Panc1 (cell line): Measurements from ENCODE around the gene ACP7. TPM values are rescaled to one million over a fixed set of nuclear protein-coding genes. Genes with fewer than 3 reads are reported as not detected.

Source experiments
- ATAC-seq: fragments of 200-7000 bp; cut with Tn5 transposase; 2 replicates; pipeline ENCODE4 v1.9.1; 2020; ENCODE audit warnings: mild to moderate bottlenecking, moderate library complexity
- BruUV-seq: library from RNA; stranded (reverse); fragments of 400-500 nt; replicated peaks from 2 replicates; lab custom pipeline; 2021; lab: Mats Ljungman, UMichigan
- CTCF ChIA-PET: fragments of 300-600 bp; sonication (Branson Sonifier 250); formaldehyde crosslinking; loops from one replicate; lab custom pipeline; 2022; ENCODE audit warnings: antibody characterized with exemption; lab: Charles Lee
- POLR2A ChIA-PET: fragments of 300-600 bp; sonication (Branson Sonifier 250); formaldehyde crosslinking; loops from one replicate; lab custom pipeline; 2022; ENCODE audit warnings: antibody characterized with exemption; lab: Charles Lee
- DNase-seq: peaks from one replicate; pipeline ENCODE4 v3.0.0-alpha.2; 2010; ENCODE audit warnings: low read depth, low spot score
- H3K27ac ChIP-seq: 2 replicates; pipeline ENCODE4 v1.5.1; 2011; ENCODE audit warnings: mild to moderate bottlenecking, low read length, inconsistent platforms
- H3K27me3 ChIP-seq: fragments of 200-500 bp; sonication (Bioruptor generic); 2 replicates; pipeline ENCODE4 v1.6.0; 2014; ENCODE audit warnings: low read length, inconsistent platforms; ENCODE audit not compliant: control insufficient read depth, insufficient read depth
- H3K36me3 ChIP-seq: fragments of 200-500 bp; sonication (Bioruptor generic); 2 replicates; pipeline ENCODE4 v1.5.1; 2014; ENCODE audit warnings: inconsistent platforms, mild to moderate bottlenecking, low read length, moderate library complexity; ENCODE audit not compliant: control insufficient read depth, insufficient read depth
- H3K4me1 ChIP-seq: 2 replicates; pipeline ENCODE4 v1.5.1; 2011; ENCODE audit warnings: inconsistent platforms, mild to moderate bottlenecking, low read length, moderate library complexity; ENCODE audit not compliant: control insufficient read depth, insufficient read depth
- H3K4me3 ChIP-seq, 2 experiments: 2 replicates each; pipeline ENCODE4 v1.5.1; 2011 to 2012; ENCODE audit warnings: low read depth in 2 of 2, low read length in 2 of 2, mild to moderate bottlenecking in 2 of 2, inconsistent platforms in 1 of 2, moderate library complexity in 1 of 2
- H3K9me3 ChIP-seq: fragments of 200-500 bp; sonication (Bioruptor generic); 2 replicates; pipeline ENCODE4 v1.5.1; 2014; ENCODE audit warnings: low read depth, mild to moderate bottlenecking, inconsistent platforms, low read length, moderate library complexity; ENCODE audit not compliant: control insufficient read depth, insufficient read depth
- CTCF ChIP-seq: fragments of 450-650 bp; IDR thresholded peaks from 2 replicates; pipeline ENCODE4 v1.5.1; 2017; ENCODE audit warnings: mild to moderate bottlenecking
- POLR2AphosphoS5 ChIP-seq: IDR thresholded peaks from 2 replicates; pipeline ENCODE4 v1.6.1; 2012; ENCODE audit warnings: mild to moderate bottlenecking, low read depth, low read length, moderate library complexity
- REST ChIP-seq, 2 experiments: IDR thresholded peaks; 2 replicates each; pipeline ENCODE4 v1.6.1; 2011 to 2012; ENCODE audit warnings: low read depth in 2 of 2, control low read depth in 1 of 2, low read length in 1 of 2, mild to moderate bottlenecking in 1 of 2, moderate library complexity in 1 of 2; ENCODE audit not compliant: insufficient read depth in 1 of 2
- SIN3A ChIP-seq: IDR thresholded peaks from 2 replicates; pipeline ENCODE4 v1.6.1; 2012; ENCODE audit warnings: low read depth, mild to moderate bottlenecking, low read length, moderate library complexity, borderline replicate concordance; ENCODE audit not compliant: insufficient read depth
- TCF7L2 ChIP-seq: IDR thresholded peaks from 2 replicates; pipeline ENCODE4 v1.6.1; 2011; ENCODE audit warnings: mild to moderate bottlenecking, low read depth, low read length, inconsistent platforms
- in situ Hi-C: cut with HindIII; loops from 2 replicates; pipeline ENCODE4 v1.10.0; 2016; ENCODE audit warnings: low sequenced_read_pairs, low pct_unique_long_range_greater_than_20kb
- intact Hi-C: fragments of 100-400 bp; cut with micrococcal nuclease; formaldehyde crosslinking; loops from one replicate; pipeline ENCODE4 v1.10.0; 2022; ENCODE audit not compliant: unreplicated experiment
- total RNA-seq: library from RNA; stranded (reverse); gene quantifications from one replicate; pipeline ENCODE4 v1.2.1, GENCODE V29; 2021; ENCODE audit not compliant: unreplicated experiment

Gene ACP7
- total RNA-seq, 1 experiment from 2014 or later = 10.3 TPM

- H3K9me3 ChIP-seq = no peaks in the 10 kb centered on the region
Measured at GRCh38 chr19:39154629-39155100, 70.5 kb downstream of the ACP7 start.

GRCh38 chr19:39155114-39155700 lies 71.0 kb downstream of the ACP7 start:
- ChIA-PET CTCF (no interaction called here), POLR2A (interaction anchor here (0.6 kb wide), 1 partner anchor 29 kb away, joined by 10 read pairs; no protein-coding TSS in a partner anchor)
- BruUV-seq = no TSS peak
- TF ChIP-seq CTCF (no peak), SIN3A (no peak)
- intact Hi-C loops = no loop called here
- peaks cover 57% of the 10 kb centered on the region for H3K4me1 ChIP-seq
- in situ Hi-C loops = no loop called here
- no peak overlapping the region for H3K27ac ChIP-seq
- no peaks in the 10 kb centered on the region for H3K9me3 ChIP-seq
- no peaks in the 10 kb centered on the region for H3K36me3 ChIP-seq
- ATAC-seq (peak; percentile 15), DNase-seq (no peak)
- no peaks in the 10 kb centered on the region for H3K27me3 ChIP-seq
- H3K4me3 ChIP-seq = no peak overlapping the region

More at GRCh38 chr19:39154629-39155100, 70.5 kb downstream of the ACP7 start:
- TF ChIP-seq SIN3A = no peak
- no peak for TF ChIP-seq TCF7L2
- TF ChIP-seq POLR2AphosphoS5 = no peak
- no peak for TF ChIP-seq REST (IDR thresholded peaks at IDR 0.05; ENCODE audit: insufficient read depth in 1 of 2, low read depth in 2 of 2, low read length in 1 of 2)
- TF ChIP-seq CTCF = no peak
- no TSS peak for BruUV-seq
- intact Hi-C loops = no loop called here
- Histone ChIP-seq H3K4me1 (peaks cover 52% of the 10 kb centered on the region), H3K27me3 (no peaks in the 10 kb centered on the region), H3K36me3 (no peaks in the 10 kb centered on the region), H3K27ac (0 out of 2 replicates have a peak overlapping the region, but pooled peaks have one; percentile 5), H3K4me3 (no peak overlapping the region)
- CTCF ChIA-PET = interaction anchor here (0.5 kb wide), 1 partner anchor 21 kb away, joined by 4 read pairs; no protein-coding TSS in a partner anchor
- POLR2A ChIA-PET = interaction anchor here (0.6 kb wide), 4 partner anchors 37 to 261 kb away, joined by 3 to 14 read pairs (median 8); no protein-coding TSS in a partner anchor
- DNase-seq = no peak
- peak; percentile 29 for ATAC-seq
- in situ Hi-C loops = no loop called here
